CD14-positive monocyte (primary cell): ENCODE data around the gene RGMB. TPM values are rescaled to one million over a fixed set of nuclear protein-coding genes. Genes with fewer than 3 reads are reported as not detected.

Experiments used
- DNase-seq, 3 donors: peaks; one replicate each; pipeline ENCODE4 v3.0.0-alpha.2; 2011 to 2022
- H2AFZ ChIP-seq: 2 replicates; pipeline ENCODE4 v1.6.0; 2012; ENCODE audit warnings: mild to moderate bottlenecking, low read depth, low read length, inconsistent platforms; ENCODE audit not compliant: insufficient read depth, poor library complexity, severe bottlenecking
- H3K27ac ChIP-seq, 2 donors: 1 replicate in 1 of 2; 2 replicates in 1 of 2; pipeline ENCODE4 v1.5.1; 2012 to 2013; ENCODE audit warnings: low read length in 2 of 2, control low read depth in 1 of 2, inconsistent platforms in 1 of 2, low read depth in 1 of 2, mild to moderate bottlenecking in 1 of 2
- H3K27me3 ChIP-seq, 2 donors: one replicate each; pipeline versions ENCODE4 v1.6.0 to v1.6.1; 2011 to 2013; ENCODE audit warnings: low read length in 2 of 2; ENCODE audit not compliant: control insufficient read depth in 2 of 2, insufficient read depth in 2 of 2
- H3K36me3 ChIP-seq, 2 donors: replicated peaks in 1 of 2; 1 replicate in 1 of 2; 2 replicates in 1 of 2; pipeline versions ENCODE4 v1.5.1 to v1.6.1; 2012 to 2013; ENCODE audit warnings: low read length in 2 of 2, control low read depth in 1 of 2, inconsistent platforms in 1 of 2, mild to moderate bottlenecking in 1 of 2; ENCODE audit not compliant: insufficient read depth in 2 of 2, control insufficient read depth in 1 of 2
- H3K4me1 ChIP-seq, 2 donors: 1 replicate in 1 of 2; 2 replicates in 1 of 2; pipeline versions ENCODE4 v1.5.1 to v1.6.1; 2012 to 2013; ENCODE audit warnings: low read length in 2 of 2, control low read depth in 1 of 2, inconsistent platforms in 1 of 2, mild to moderate bottlenecking in 1 of 2, moderate library complexity in 1 of 2; ENCODE audit not compliant: insufficient read depth in 2 of 2, control insufficient read depth in 1 of 2
- H3K4me2 ChIP-seq: replicated peaks from 2 replicates; pipeline ENCODE3; 2012; ENCODE audit warnings: low read length, moderate library complexity, mild to moderate bottlenecking; ENCODE audit not compliant: poor library complexity, severe bottlenecking; ENCODE audit errors: extremely low read depth
- H3K4me3 ChIP-seq, 3 experiments: fragments of 200-600 bp in 1 of 3; sonication (generic) in 1 of 3; replicated peaks in 1 of 3; 1 replicate in 2 of 3; 2 replicates in 1 of 3; pipeline ENCODE4 v1.5.1; 2011 to 2013; ENCODE audit warnings: low read length in 3 of 3, mild to moderate bottlenecking in 3 of 3, control low read depth in 2 of 3, low read depth in 2 of 3, inconsistent platforms in 1 of 3, moderate library complexity in 1 of 3
- H3K79me2 ChIP-seq: 2 replicates; pipeline ENCODE4 v1.6.0; 2012; ENCODE audit warnings: mild to moderate bottlenecking, control low read depth, inconsistent platforms, low read length, moderate library complexity; ENCODE audit not compliant: insufficient read depth
- H3K9ac ChIP-seq: 2 replicates; pipeline ENCODE4 v1.6.0; 2017; ENCODE audit warnings: low read length, mild to moderate bottlenecking; ENCODE audit not compliant: insufficient read depth, poor library complexity, severe bottlenecking
- H3K9me3 ChIP-seq, 2 donors: replicated peaks in 1 of 2; 1 replicate in 1 of 2; 2 replicates in 1 of 2; pipeline versions ENCODE4 v1.5.1 to v1.6.1; 2012 to 2013; ENCODE audit warnings: low read length in 2 of 2, control low read depth in 1 of 2; ENCODE audit not compliant: control insufficient read depth in 1 of 2, insufficient read depth in 1 of 2
- H4K20me1 ChIP-seq: 2 replicates; pipeline ENCODE4 v1.6.0; 2012; ENCODE audit warnings: mild to moderate bottlenecking, low read length, control low read depth, moderate library complexity; ENCODE audit not compliant: insufficient read depth
- H3K27ac Mint-ChIP-seq, 7 donors: one replicate each; pipeline ENCODE4 v1.8.0; 2020; ENCODE audit warnings: mild to moderate bottlenecking in 7 of 7, mixed read lengths in 7 of 7, moderate library complexity in 6 of 7, inconsistent platforms in 2 of 7
- H3K27me3 Mint-ChIP-seq, 3 donors: one replicate each; pipeline ENCODE4 v1.8.0; 2021 to 2022; ENCODE audit warnings: low read depth in 3 of 3, mild to moderate bottlenecking in 3 of 3, mixed read lengths in 3 of 3, moderate library complexity in 3 of 3, inconsistent platforms in 1 of 3
- H3K36me3 Mint-ChIP-seq, 2 donors: one replicate each; pipeline ENCODE4 v1.8.0; 2020; ENCODE audit warnings: mixed read lengths in 2 of 2, inconsistent platforms in 1 of 2, mild to moderate bottlenecking in 1 of 2
- H3K4me1 Mint-ChIP-seq: one replicate; pipeline ENCODE4 v1.8.0; 2020; ENCODE audit warnings: mild to moderate bottlenecking, mixed read lengths
- H3K4me3 Mint-ChIP-seq, 2 donors: one replicate each; pipeline ENCODE4 v1.8.0; 2020; ENCODE audit warnings: mild to moderate bottlenecking in 2 of 2, mixed read lengths in 2 of 2, moderate library complexity in 1 of 2
- H3K9me3 Mint-ChIP-seq, 7 donors: one replicate each; pipeline ENCODE4 v1.8.0; 2020 to 2022; ENCODE audit warnings: mixed read lengths in 7 of 7, mild to moderate bottlenecking in 6 of 7, moderate library complexity in 6 of 7, inconsistent platforms in 2 of 7
- CTCF ChIP-seq: fragments of 200-600 bp; IDR thresholded peaks from one replicate; pipeline ENCODE4 v1.8.0; 2022; ENCODE audit warnings: antibody characterized with exemption, mild to moderate bottlenecking
- WGBS: methylation state at CpG from one replicate; pipeline ENCODE4 v1.1.5; 2013; ENCODE audit warnings: missing lambda C conversion rate; ENCODE audit not compliant: insufficient coverage; 5-methylcytosine and 5-hydroxymethylcytosine counted together
- intact Hi-C, 2 donors: fragments of 100-400 bp; cut with micrococcal nuclease; formaldehyde crosslinking; loops; one replicate each; pipeline versions ENCODE4 v1.15.0 to v1.15.1; 2023
- polyA plus RNA-seq, 3 donors: library from polyadenylated mRNA; depleted of rRNA in 1 of 3; unstranded in 2 of 3; stranded (reverse) in 1 of 3; fragments of 300-500 nt in 2 of 3; fragments of >200 nt in 1 of 3; fragmentation: Illumina TruSeq in 2 of 3; gene quantifications; 1 replicate in 2 of 3; 2 replicates in 1 of 3; pipeline ENCODE4 v1.2.3, GENCODE V29; 2012 to 2021

The RGMB gene
- polyA plus RNA-seq, 3 donors, result 0.12 to 0.17 TPM; not detected in 1

GRCh38 chr5:98844865-98845264 lies 71.4 kb downstream of the RGMB start:
- Histone ChIP-seq H3K4me3 (no peak overlapping the region), H3K9ac (no peak overlapping the region), H3K9me3 (peaks cover 13 to 17% of the 10 kb centered on the region in 2 donors), H3K79me2 (no peaks in the 10 kb centered on the region), H3K4me1 (no peaks in the 10 kb centered on the region), H3K27ac (no peak overlapping the region), H3K27me3 (no peaks in the 10 kb centered on the region), H3K36me3 (no peaks in the 10 kb centered on the region), H3K4me2 (no peak overlapping the region), H4K20me1 (no peaks in the 10 kb centered on the region), H2AFZ (no peak overlapping the region)
- no peak for DNase-seq
- no peak overlapping the region for H3K27ac Mint-ChIP-seq
- H3K9me3 Mint-ChIP-seq, result peaks cover 2 to 31% (median 22%) of the 10 kb centered on the region in 7 donors
- H3K27me3 Mint-ChIP-seq, result peaks cover 0 to 3% (median 1%) of the 10 kb centered on the region in 3 donors
- H3K4me3 Mint-ChIP-seq, result no peak overlapping the region
- no CpG with 5 or more reads among the region's 6 CpGs for WGBS
- intact Hi-C loops, result no loop called here
- no peak for TF ChIP-seq CTCF
- H3K36me3 Mint-ChIP-seq, result no peaks in the 10 kb centered on the region
- peaks cover 1% of the 10 kb centered on the region for H3K4me1 Mint-ChIP-seq

GRCh38 chr5:98845878-98846277 lies 72.4 kb downstream of the RGMB start:
- H3K79me2 ChIP-seq, result no peaks in the 10 kb centered on the region
- H3K27ac ChIP-seq, result no peak overlapping the region
- Mint-ChIP-seq H3K27ac (peak overlapping the region in 1 of 7 donors; percentile 52), H3K27me3 (peaks cover 0 to 3% (median 2%) of the 10 kb centered on the region in 3 donors), H3K9me3 (peaks cover 2 to 31% (median 22%) of the 10 kb centered on the region in 7 donors), H3K36me3 (no peaks in the 10 kb centered on the region), H3K4me1 (no peaks in the 10 kb centered on the region), H3K4me3 (no peak overlapping the region)
- no peak overlapping the region for H3K9ac ChIP-seq
- H3K9me3 ChIP-seq, result peaks cover 13 to 17% of the 10 kb centered on the region in 2 donors
- H3K4me1 ChIP-seq, result no peaks in the 10 kb centered on the region
- TF ChIP-seq CTCF, result no peak
- DNase-seq, result no peak
- no peaks in the 10 kb centered on the region for H3K27me3 ChIP-seq
- no peaks in the 10 kb centered on the region for H3K36me3 ChIP-seq
- 91% methylated on average over 5 of the region's 8 CpGs for WGBS
- no peak overlapping the region for H2AFZ ChIP-seq
- H3K4me3 ChIP-seq, result no peak overlapping the region
- no peaks in the 10 kb centered on the region for H4K20me1 ChIP-seq
- H3K4me2 ChIP-seq, result no peak overlapping the region
- intact Hi-C loops, result no loop called here

Other genes with a start within 250 kb of the RGMB start
- gene CHD1, start 155.3 kb downstream of the RGMB start, polyA plus RNA-seq, result 10 to 100 TPM in 1 of 3 donors, 1 to 10 TPM in 2; 3.1 to 45.7 (median 6.7) TPM